Erythroblast (primary cell): Measurements from ENCODE around the gene FBXO10.
"Not testable (repeated sequence)": the region's sequence is repeated elsewhere in the genome, so short reads cannot be mapped to it uniquely, and the experiment has no call there.

ENCODE experiments used
- GATA1 ChIP-seq: IDR thresholded peaks from 2 replicates; pipeline ENCODE4 v1.6.1; 2011; ENCODE audit warnings: low read depth, mild to moderate bottlenecking, control low read depth, low read length, moderate library complexity
- POLR2A ChIP-seq: IDR thresholded peaks from 2 replicates; pipeline ENCODE4 v1.6.1; 2011; ENCODE audit warnings: mild to moderate bottlenecking, low read length

GRCh38 chr9:37477443-37477842 is 98.7 kb downstream of the FBXO10 start:
- TF ChIP-seq POLR2A, GATA1: not testable (repeated sequence)
